CD4-positive, alpha-beta T cell treated with Interferon alpha-2 for 1 hour (primary cell): Measurements from ENCODE around the gene DMD.

Experiments used
- DNase-seq, 2 donors: peaks; one replicate each; pipeline ENCODE4 v3.0.0-alpha.2; 2020 to 2022

DMD gene

GRCh38 chrX:31836479-31836878 is 1374.9 kb downstream of the DMD start:
- DNase-seq, result no peak

GRCh38 chrX:31832263-31832662 is 1379.1 kb downstream of the DMD start:
- DNase-seq, result no peak

GRCh38 chrX:31820430-31821210 is 1390.7 kb downstream of the DMD start:
- no peak for DNase-seq

GRCh38 chrX:31819455-31819854 is 1391.9 kb downstream of the DMD start:
- no peak for DNase-seq

- DNase-seq, result no peak
Observed at GRCh38 chrX:31811106-31811505, 1400.2 kb downstream of the DMD start.

- DNase-seq, result no peak
Observed at GRCh38 chrX:31808357-31808756, 1403.0 kb downstream of the DMD start.

GRCh38 chrX:31807165-31807564 is 1404.2 kb downstream of the DMD start:
- DNase-seq, result no peak

- DNase-seq, result no peak
Observed at GRCh38 chrX:31805781-31806180, 1405.6 kb downstream of the DMD start.

- DNase-seq, result no peak
Observed at GRCh38 chrX:31800219-31800618, 1411.1 kb downstream of the DMD start.

GRCh38 chrX:31796624-31797023 is 1414.7 kb downstream of the DMD start:
- no peak for DNase-seq

GRCh38 chrX:31747411-31747810 is 1463.9 kb downstream of the DMD start:
- no peak for DNase-seq

- DNase-seq, result no peak
Observed at GRCh38 chrX:31743004-31743403, 1468.3 kb downstream of the DMD start.

GRCh38 chrX:31717474-31717873 is 1493.9 kb downstream of the DMD start:
- DNase-seq, result no peak

- DNase-seq, result no peak
Observed at GRCh38 chrX:31715675-31716074, 1495.7 kb downstream of the DMD start.

GRCh38 chrX:31714797-31715196 is 1496.6 kb downstream of the DMD start:
- no peak for DNase-seq

- DNase-seq, result no peak
Observed at GRCh38 chrX:31713120-31713519, 1498.2 kb downstream of the DMD start.

- DNase-seq, result no peak
Observed at GRCh38 chrX:31711166-31711565, 1500.2 kb downstream of the DMD start.

GRCh38 chrX:31708116-31708515 is 1503.2 kb downstream of the DMD start:
- DNase-seq, result no peak

GRCh38 chrX:31706466-31706865 is 1504.9 kb downstream of the DMD start:
- DNase-seq, result no peak

GRCh38 chrX:31705816-31706215 is 1505.5 kb downstream of the DMD start:
- DNase-seq, result no peak

GRCh38 chrX:31704938-31705337 is 1506.4 kb downstream of the DMD start:
- DNase-seq, result no peak

- DNase-seq, result no peak
Observed at GRCh38 chrX:31702222-31702621, 1509.1 kb downstream of the DMD start.

- no peak for DNase-seq
Observed at GRCh38 chrX:31697294-31697916, 1513.9 kb downstream of the DMD start.

- DNase-seq, result no peak
Observed at GRCh38 chrX:31679861-31680260, 1531.5 kb downstream of the DMD start.

GRCh38 chrX:31670245-31670644 is 1541.1 kb downstream of the DMD start:
- DNase-seq, result no peak
